Tibial nerve (tissue), 4 donors: Measurements from ENCODE around the gene DES. TPM values are rescaled to one million over a fixed set of nuclear protein-coding genes. Genes with fewer than 3 reads are reported as not detected.

ENCODE experiments used
- DNase-seq, 2 donors: peaks; one replicate each; pipeline ENCODE4 v3.0.0-alpha.2; 2019; ENCODE audit warnings: low spot score in 2 of 2
- H3K27ac ChIP-seq, 4 donors: fragments of 200-600 bp; sonication (generic) in 3 of 4; one replicate each; pipeline ENCODE4 v1.5.1; 2017 to 2019; ENCODE audit warnings: mild to moderate bottlenecking in 1 of 4
- H3K27me3 ChIP-seq, 2 donors: fragments of 200-600 bp; sonication (generic) in 1 of 2; one replicate each; pipeline versions ENCODE4 v1.5.1 to v1.6.0; 2017 to 2019
- H3K36me3 ChIP-seq, 3 donors: fragments of 200-600 bp; sonication (generic); one replicate each; pipeline ENCODE4 v1.5.1; 2018 to 2019
- H3K4me1 ChIP-seq, 4 donors: fragments of 200-600 bp; sonication (generic) in 3 of 4; one replicate each; pipeline ENCODE4 v1.5.1; 2017 to 2019
- H3K4me3 ChIP-seq, 4 donors: fragments of 200-600 bp; sonication (generic) in 3 of 4; one replicate each; pipeline ENCODE4 v1.5.1; 2017 to 2019; ENCODE audit warnings: mild to moderate bottlenecking in 1 of 4, moderate library complexity in 1 of 4
- H3K9me3 ChIP-seq, 4 donors: fragments of 200-600 bp; sonication (generic) in 3 of 4; one replicate each; pipeline ENCODE4 v1.5.1; 2017 to 2019
- CTCF ChIP-seq, 5 experiments: fragments of 200-600 bp in 3 of 5; fragments of 450-650 bp in 2 of 5; sonication (generic) in 3 of 5; IDR thresholded peaks; one replicate each; pipeline ENCODE4 v1.5.1; 2016 to 2019; ENCODE audit warnings: antibody characterized with exemption in 5 of 5, mild to moderate bottlenecking in 3 of 5, moderate library complexity in 2 of 5
- EP300 ChIP-seq, 2 donors: sonication (generic); formaldehyde crosslinking; IDR thresholded peaks; one replicate each; pipeline ENCODE4 v1.6.1; 2017; ENCODE audit warnings: antibody characterized with exemption in 2 of 2, mild to moderate bottlenecking in 1 of 2
- POLR2A ChIP-seq, 2 donors: fragments of 450-650 bp; IDR thresholded peaks; one replicate each; pipeline ENCODE4 v1.6.1; 2017; ENCODE audit warnings: antibody characterized with exemption in 2 of 2, mild to moderate bottlenecking in 2 of 2, moderate library complexity in 2 of 2
- whole genome bisulfite sequencing, 2 donors: methylation state at CpG; one replicate each; pipeline ENCODE4 v1.1.5; 2018; 5-methylcytosine and 5-hydroxymethylcytosine counted together
- total RNA-seq, 4 donors: library from RNA; depleted of rRNA; stranded (reverse); fragments of >200 nt; gene quantifications; one replicate each; pipeline ENCODE4 v1.1.0, GENCODE V29; 2016

DES gene
- total RNA-seq, 4 donors from 2014 or later = 20.7 to 50.4 (median 25.0) TPM

GRCh38 chr2:219462349-219462748 lies 44.2 kb downstream of the DES start:
- no peaks in the 10 kb centered on the region for H3K36me3 ChIP-seq
- H3K4me3 ChIP-seq = no peak overlapping the region
- H3K27me3 ChIP-seq = peaks cover 0 to 20% of the 10 kb centered on the region in 2 donors
- H3K9me3 ChIP-seq = no peaks in the 10 kb centered on the region
- TF ChIP-seq POLR2A (IDR thresholded peaks at IDR 0.05) = no peak
- no peak for TF ChIP-seq EP300 (IDR thresholded peaks at IDR 0.05)
- no peak for TF ChIP-seq CTCF (IDR thresholded peaks at IDR 0.05)
- peaks cover 0 to 23% (median 4%) of the 10 kb centered on the region in 4 donors for H3K4me1 ChIP-seq
- H3K27ac ChIP-seq = no peak overlapping the region
- WGBS, 2 donors = 89 to 96% methylated on average over 8 to 9 of the region's 9 CpGs
- DNase-seq = no peak

- H3K27me3 ChIP-seq = peaks cover 0 to 13% of the 10 kb centered on the region in 2 donors
- no peak overlapping the region for H3K4me3 ChIP-seq
- DNase-seq = no peak
- no peaks in the 10 kb centered on the region for H3K9me3 ChIP-seq
- no peak overlapping the region for H3K27ac ChIP-seq
- H3K36me3 ChIP-seq = no peaks in the 10 kb centered on the region
- TF ChIP-seq CTCF (IDR thresholded peaks at IDR 0.05) = no peak
- TF ChIP-seq POLR2A (IDR thresholded peaks at IDR 0.05) = no peak
- TF ChIP-seq EP300 (IDR thresholded peaks at IDR 0.05) = no peak
- peaks cover 0 to 22% (median 4%) of the 10 kb centered on the region in 4 donors for H3K4me1 ChIP-seq
- whole genome bisulfite sequencing, 2 donors = 86 to 90% methylated on average over 20 to 21 of the region's 21 CpGs
Measured at GRCh38 chr2:219464286-219465032, 46.3 kb downstream of the DES start.

GRCh38 chr2:219465659-219466561 lies 47.7 kb downstream of the DES start:
- Histone ChIP-seq H3K27me3 (no peaks in the 10 kb centered on the region), H3K36me3 (no peaks in the 10 kb centered on the region), H3K9me3 (no peaks in the 10 kb centered on the region), H3K4me1 (peaks cover 0 to 7% (median under 1%) of the 10 kb centered on the region in 4 donors), H3K27ac (no peak overlapping the region), H3K4me3 (no peak overlapping the region)
- WGBS, 2 donors = 83 to 86% methylated on average over 38 to 47 of the region's 47 CpGs
- DNase-seq = no peak
- TF ChIP-seq POLR2A (IDR thresholded peaks at IDR 0.05) = no peak
- TF ChIP-seq CTCF (IDR thresholded peaks at IDR 0.05) = no peak
- no peak for TF ChIP-seq EP300 (IDR thresholded peaks at IDR 0.05)

GRCh38 chr2:219466816-219467735 lies 48.9 kb downstream of the DES start:
- no peaks in the 10 kb centered on the region for H3K27me3 ChIP-seq
- no peak for DNase-seq
- no peaks in the 10 kb centered on the region for H3K36me3 ChIP-seq
- H3K4me1 ChIP-seq = no peaks in the 10 kb centered on the region
- H3K9me3 ChIP-seq = no peaks in the 10 kb centered on the region
- no peak for TF ChIP-seq POLR2A (IDR thresholded peaks at IDR 0.05)
- no peak for TF ChIP-seq EP300 (IDR thresholded peaks at IDR 0.05)
- no peak for TF ChIP-seq CTCF (IDR thresholded peaks at IDR 0.05)
- 77 to 79% methylated on average over 23 to 28 of the region's 28 CpGs for WGBS, 2 donors
- no peak overlapping the region for H3K4me3 ChIP-seq
- no peak overlapping the region for H3K27ac ChIP-seq
